ENCODE data around the gene EFCAB7.
A peak's percentile ranks its signal among the peaks of the same experiment; 100 is the strongest.

EFCAB7 gene, protein sequence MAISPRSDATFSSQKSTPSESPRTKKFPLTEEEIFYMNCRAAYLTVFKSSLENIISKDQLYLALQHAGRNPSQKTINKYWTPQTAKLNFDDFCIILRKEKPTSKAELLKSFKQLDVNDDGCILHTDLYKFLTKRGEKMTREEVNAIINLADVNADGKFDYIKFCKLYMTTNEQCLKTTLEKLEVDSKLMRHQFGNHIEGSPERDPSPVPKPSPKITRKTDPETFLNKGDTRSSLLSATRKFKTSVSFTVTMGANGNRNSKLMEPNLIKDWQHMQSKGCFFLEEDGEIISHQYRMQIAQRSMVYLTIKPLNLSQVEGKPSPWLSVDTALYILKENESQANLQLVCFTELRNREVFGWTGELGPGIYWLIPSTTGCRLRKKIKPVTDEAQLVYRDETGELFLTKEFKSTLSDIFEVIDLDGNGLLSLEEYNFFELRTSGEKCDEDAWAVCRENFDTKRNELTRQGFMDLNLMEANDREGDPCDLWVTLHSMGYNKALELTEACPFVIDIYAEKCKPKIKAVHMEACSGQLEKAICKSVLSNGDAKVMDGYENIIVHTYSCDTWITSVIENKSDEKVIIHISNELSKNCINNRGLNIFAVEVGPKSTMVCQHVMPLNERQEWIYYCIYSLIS

GRCh38 chr1:63522891-63523728 lies at the start of gene EFCAB7, which contains the start of gene ITGB3BP:
TSS of gene EFCAB7 (plus strand) at chr1:63523525. CDS start at chr1:63525573, 2,048 bp downstream.
TSS of gene ITGB3BP (minus strand) at chr1:63523225. CDS start at chr1:63523133, 92 bp downstream.
- Histone ChIP-seq H3K27ac (peak within 1 kb of the TSS; percentile 93), H3K36me3 (ENCODE audit: insufficient read depth, low read length) (peaks cover 16% of the 10 kb centered on the region), H3K9ac (ENCODE audit: insufficient read length) (peak within 1 kb of the TSS; percentile 94), H3K9me3 (ENCODE audit: low read depth, low read length) (no peaks in the 10 kb centered on the region), H3K4me3 (peak within 1 kb of the TSS; percentile 95)
- DNase-seq (ENCODE audit: low read depth, low spot score) = peak; percentile 72
- TF ChIP-seq POLR2AphosphoS5 (IDR thresholded peaks at IDR 0.05; ENCODE audit: borderline replicate concordance, low read depth, low read length) (peak; percentile 89), EZH2 (IDR thresholded peaks at IDR 0.05) (no peak)

DNA sequence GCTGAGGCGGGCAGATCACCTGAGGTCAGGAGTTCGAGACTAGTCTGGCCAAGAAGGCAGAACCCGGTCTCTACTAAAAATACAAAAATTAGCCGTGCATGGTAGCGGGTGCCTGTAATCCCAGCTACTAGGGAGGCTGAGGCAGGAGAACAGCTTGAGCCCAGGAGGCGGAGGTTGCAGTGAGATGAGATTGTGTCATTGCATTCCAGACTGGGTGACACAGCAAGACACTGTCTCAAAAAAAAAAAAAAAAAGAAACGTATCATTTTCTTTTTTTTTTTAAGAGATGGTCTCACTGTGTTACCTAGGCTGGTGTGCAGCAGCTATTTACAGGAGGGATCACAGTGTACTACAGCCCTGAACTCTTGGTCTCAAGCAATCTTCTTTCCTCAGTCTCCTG lies 47.6 kb upstream of the EFCAB7 start:
- Histone ChIP-seq H3K27ac (no peak overlapping the region), H3K36me3 (ENCODE audit: insufficient read depth, low read length) (peaks cover 14% of the 10 kb centered on the region; the same call in 1 of the 2 replicates), H3K9me3 (ENCODE audit: low read depth, low read length) (no peaks in the 10 kb centered on the region), H3K4me3 (no peak overlapping the region), H3K9ac (ENCODE audit: insufficient read length) (no peak overlapping the region)
- TF ChIP-seq FOXP2 (optimal IDR thresholded peaks at IDR 0.05; ENCODE audit: control extremely low read depth, extremely low read length, insufficient read depth) (no peak), POLR2AphosphoS5 (IDR thresholded peaks at IDR 0.05; ENCODE audit: borderline replicate concordance, low read depth, low read length) (no peak), EZH2 (IDR thresholded peaks at IDR 0.05) (no peak)
- DNase-seq (ENCODE audit: low read depth, low spot score) = no peak

GRCh38 chr1:63480057-63480456 lies 43.3 kb upstream of the EFCAB7 start:
- Histone ChIP-seq H3K4me3 (no peak overlapping the region), H3K36me3 (ENCODE audit: insufficient read depth, low read length) (peaks cover 13% of the 10 kb centered on the region; the same call in 1 of the 2 replicates), H3K27ac (no peak overlapping the region), H3K9me3 (ENCODE audit: low read depth, low read length) (no peaks in the 10 kb centered on the region), H3K9ac (ENCODE audit: insufficient read length) (no peak overlapping the region)
- TF ChIP-seq EZH2 (IDR thresholded peaks at IDR 0.05) (no peak), POLR2AphosphoS5 (IDR thresholded peaks at IDR 0.05; ENCODE audit: borderline replicate concordance, low read depth, low read length) (no peak), FOXP2 (optimal IDR thresholded peaks at IDR 0.05; ENCODE audit: control extremely low read depth, extremely low read length, insufficient read depth) (no peak)
- no peak for DNase-seq (ENCODE audit: low read depth, low spot score)

DNA sequence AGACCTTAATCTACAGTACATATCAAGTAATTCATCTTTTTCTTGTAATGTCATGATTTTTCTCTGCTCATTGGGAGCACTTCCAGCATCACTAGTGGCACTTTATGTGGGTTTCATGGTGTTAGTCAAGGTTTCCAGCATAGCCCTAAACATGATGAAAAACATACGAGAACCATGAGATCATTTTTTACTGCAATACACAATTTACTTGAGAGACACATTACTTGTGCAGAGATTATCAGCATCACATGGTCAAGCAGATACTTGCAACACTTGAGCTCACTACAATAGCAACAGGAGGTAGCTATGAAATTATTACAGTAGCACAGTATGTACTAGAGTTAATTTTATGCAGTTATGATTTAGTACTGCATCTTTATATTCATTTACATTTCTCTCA lies 36.7 kb upstream of the EFCAB7 start:
- Histone ChIP-seq H3K36me3 (ENCODE audit: insufficient read depth, low read length) (peaks cover 10% of the 10 kb centered on the region; the same call in 1 of the 2 replicates), H3K9me3 (ENCODE audit: low read depth, low read length) (no peaks in the 10 kb centered on the region), H3K9ac (ENCODE audit: insufficient read length) (no peak overlapping the region), H3K4me3 (no peak overlapping the region), H3K27ac (no peak overlapping the region)
- DNase-seq (ENCODE audit: low read depth, low spot score) = no peak
- no peak for TF ChIP-seq FOXP2 (optimal IDR thresholded peaks at IDR 0.05; ENCODE audit: control extremely low read depth, extremely low read length, insufficient read depth)
- TF ChIP-seq EZH2 (IDR thresholded peaks at IDR 0.05) = no peak
- no peak for TF ChIP-seq POLR2AphosphoS5 (IDR thresholded peaks at IDR 0.05; ENCODE audit: borderline replicate concordance, low read depth, low read length)

GRCh38 chr1:63487336-63488065 lies 35.8 kb upstream of the EFCAB7 start:
- TF ChIP-seq EZH2 (IDR thresholded peaks at IDR 0.05) = no peak
- TF ChIP-seq FOXP2 (optimal IDR thresholded peaks at IDR 0.05; ENCODE audit: control extremely low read depth, extremely low read length, insufficient read depth) = no peak
- TF ChIP-seq POLR2AphosphoS5 (IDR thresholded peaks at IDR 0.05; ENCODE audit: borderline replicate concordance, low read depth, low read length) = no peak
- Histone ChIP-seq H3K9ac (ENCODE audit: insufficient read length) (no peak overlapping the region), H3K36me3 (ENCODE audit: insufficient read depth, low read length) (peaks cover 10% of the 10 kb centered on the region; the same call in 1 of the 2 replicates), H3K4me3 (no peak overlapping the region), H3K27ac (no peak overlapping the region), H3K9me3 (ENCODE audit: low read depth, low read length) (no peaks in the 10 kb centered on the region)
- DNase-seq (ENCODE audit: low read depth, low spot score) = no peak

GRCh38 chr1:63497577-63497976 lies 25.7 kb upstream of the EFCAB7 start:
- TF ChIP-seq POLR2AphosphoS5 (IDR thresholded peaks at IDR 0.05; ENCODE audit: borderline replicate concordance, low read depth, low read length) (no peak), FOXP2 (optimal IDR thresholded peaks at IDR 0.05; ENCODE audit: control extremely low read depth, extremely low read length, insufficient read depth) (no peak), EZH2 (IDR thresholded peaks at IDR 0.05) (no peak)
- Histone ChIP-seq H3K27ac (no peak overlapping the region), H3K9me3 (ENCODE audit: low read depth, low read length) (no peaks in the 10 kb centered on the region), H3K9ac (ENCODE audit: insufficient read length) (no peak overlapping the region), H3K4me3 (no peak overlapping the region), H3K36me3 (ENCODE audit: insufficient read depth, low read length) (peaks cover 11% of the 10 kb centered on the region; the same call in 1 of the 2 replicates)
- no peak for DNase-seq (ENCODE audit: low read depth, low spot score)

DNA sequence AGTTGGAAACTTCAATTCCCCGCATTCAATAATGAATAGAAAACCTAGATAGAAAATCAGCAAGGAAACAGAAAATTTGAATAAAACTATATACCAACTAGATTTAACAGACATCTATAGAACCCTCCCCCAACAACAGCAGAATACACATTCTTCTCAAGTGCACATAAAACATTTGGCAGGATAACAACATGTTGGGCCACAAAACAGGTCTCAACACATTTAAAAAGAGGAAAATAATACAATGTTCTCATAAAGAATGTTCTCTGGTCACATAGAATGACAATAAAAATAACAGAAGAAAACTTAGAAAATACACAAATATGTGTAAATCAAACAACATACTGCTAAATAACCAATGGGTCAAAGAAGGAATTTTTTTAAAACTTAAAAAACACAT lies 25.2 kb upstream of the EFCAB7 start:
- TF ChIP-seq EZH2 (IDR thresholded peaks at IDR 0.05) (no peak), FOXP2 (optimal IDR thresholded peaks at IDR 0.05; ENCODE audit: control extremely low read depth, extremely low read length, insufficient read depth) (no peak), POLR2AphosphoS5 (IDR thresholded peaks at IDR 0.05; ENCODE audit: borderline replicate concordance, low read depth, low read length) (no peak)
- Histone ChIP-seq H3K36me3 (ENCODE audit: insufficient read depth, low read length) (peaks cover 11% of the 10 kb centered on the region; the same call in 1 of the 2 replicates), H3K4me3 (no peak overlapping the region), H3K9ac (ENCODE audit: insufficient read length) (no peak overlapping the region), H3K27ac (no peak overlapping the region), H3K9me3 (ENCODE audit: low read depth, low read length) (no peaks in the 10 kb centered on the region)
- DNase-seq (ENCODE audit: low read depth, low spot score) = no peak

Measured in SK-N-MC (cell line).